GM12865 (cell line): ENCODE data around the gene FREY1.

ENCODE experiments used
- DNase-seq: peaks from one replicate; pipeline ENCODE4 v3.0.0; 2010; ENCODE audit warnings: low read depth
- H3K4me3 ChIP-seq: 2 replicates; pipeline ENCODE4 v1.5.1; 2011; ENCODE audit warnings: mild to moderate bottlenecking, low read depth, low read length, control low read depth
- CTCF ChIP-seq: IDR thresholded peaks from 2 replicates; pipeline ENCODE4 v1.5.1; 2011; ENCODE audit warnings: low read length, control low read depth, low read depth, inconsistent platforms; ENCODE audit not compliant: insufficient read depth; ENCODE audit errors: missing control alignments

The FREY1 gene

GRCh38 chr11:45929486-45930030 lies 22.5 kb upstream of the FREY1 start:
- no peak for TF ChIP-seq CTCF
- DNase-seq, result no peak
- H3K4me3 ChIP-seq, result no peak overlapping the region

- TF ChIP-seq CTCF, result no peak
- no peak overlapping the region for H3K4me3 ChIP-seq
- DNase-seq, result no peak
Observed at GRCh38 chr11:45928535-45929215, 21.6 kb upstream of the FREY1 start.

- TF ChIP-seq CTCF, result no peak
- DNase-seq, result no peak
- H3K4me3 ChIP-seq, result no peak overlapping the region
Observed at GRCh38 chr11:45927684-45928413, 20.8 kb upstream of the FREY1 start.

- H3K4me3 ChIP-seq, result no peak overlapping the region
- no peak for TF ChIP-seq CTCF
- DNase-seq, result no peak
Observed at GRCh38 chr11:45927332-45927683, 20.2 kb upstream of the FREY1 start.

- DNase-seq, result no peak
- no peak overlapping the region for H3K4me3 ChIP-seq
- TF ChIP-seq CTCF, result no peak
Observed at GRCh38 chr11:45926536-45927331, 19.7 kb upstream of the FREY1 start.

GRCh38 chr11:45926001-45926401 lies 18.9 kb upstream of the FREY1 start:
- DNase-seq, result no peak
- no peak overlapping the region for H3K4me3 ChIP-seq
- no peak for TF ChIP-seq CTCF
